Right lobe of liver (tissue), 6 donors: ENCODE measurements around the gene CLPTM1L. TPM values are rescaled to one million over a fixed set of nuclear protein-coding genes. Genes with fewer than 3 reads are reported as not detected.
A peak's percentile ranks its signal among the peaks of the same experiment; 100 is the strongest.

Experiments
- ATAC-seq, 4 donors: fragments of 200-7000 bp; cut with Tn5 transposase; one replicate each; pipeline ENCODE4 v1.9.1; 2020; ENCODE audit warnings: mild to moderate bottlenecking in 4 of 4, moderate library complexity in 4 of 4
- DNase-seq, 3 donors: peaks; one replicate each; pipeline ENCODE4 v3.0.0-alpha.2; 2020
- H3K27ac ChIP-seq, 3 donors: fragments of 200-600 bp; one replicate each; pipeline ENCODE4 v1.8.0; 2022
- H3K27me3 ChIP-seq, 2 donors: fragments of 200-600 bp; one replicate each; pipeline ENCODE4 v1.8.0; 2022
- H3K36me3 ChIP-seq, 4 donors: fragments of 200-600 bp; sonication (generic) in 1 of 4; one replicate each; pipeline versions ENCODE4 v1.5.1 to v1.8.0; 2017 to 2022; ENCODE audit warnings: control low read depth in 1 of 4
- H3K4me1 ChIP-seq, 4 donors: fragments of 200-600 bp; sonication (generic) in 1 of 4; one replicate each; pipeline versions ENCODE4 v1.5.1 to v1.8.0; 2017 to 2022; ENCODE audit warnings: control low read depth in 1 of 4
- H3K4me3 ChIP-seq, 3 donors: fragments of 200-600 bp; one replicate each; pipeline ENCODE4 v1.8.0; 2022
- H3K9me3 ChIP-seq, 4 donors: fragments of 200-600 bp; sonication (generic) in 1 of 4; one replicate each; pipeline versions ENCODE4 v1.5.1 to v1.8.0; 2017 to 2022; ENCODE audit warnings: control low read depth in 1 of 4
- CTCF ChIP-seq, 4 donors: fragments of 200-600 bp in 3 of 4; fragments of 450-650 bp in 1 of 4; IDR thresholded peaks; one replicate each; pipeline versions ENCODE4 v1.5.1 to v1.8.0; 2016 to 2022; ENCODE audit warnings: antibody characterized with exemption in 4 of 4, mild to moderate bottlenecking in 2 of 4
- POLR2A ChIP-seq: fragments of 450-650 bp; IDR thresholded peaks from one replicate; pipeline ENCODE4 v1.6.1; 2017; ENCODE audit warnings: antibody characterized with exemption, mild to moderate bottlenecking
- WGBS: methylation state at CpG from one replicate; pipeline ENCODE4 v1.1.6; 2018; ENCODE audit warnings: low coverage, low lambda C conversion rate; ENCODE audit not compliant: insufficient coverage; ENCODE audit errors: missing lambda C conversion rate; 5-methylcytosine and 5-hydroxymethylcytosine counted together
- intact Hi-C, 2 donors: fragments of 100-400 bp; cut with DNase I; formaldehyde crosslinking; loops; one replicate each; pipeline versions ENCODE4 v1.11.2 to v1.14.1; 2022
- total RNA-seq, 6 experiments: library from RNA; depleted of rRNA in 2 of 6; stranded (reverse); fragments of >200 nt in 2 of 6; fragmentation: NEBNext Ultra II Directional in 3 of 6; extraction: Animal tissue kit (Norgen Biotek cat#: 25700) in 3 of 6; gene quantifications; one replicate each; pipeline versions ENCODE4 v1.1.0 to v1.2.4, GENCODE V29; 2016 to 2023
- donor health status: DM: no; HTN: yes; CAD: no.
- donor health status: DM: no; HTN: no; CAD: no.
- donor health status: DM: no; HTN: no; CAD: no.
- donor health status: DM: no; HTN: yes; CAD: no.
- donor health status: DM: no; HTN: yes; CAD: no.

CLPTM1L gene
- total RNA-seq, 6 experiments from 2014 or later = 63.8 to 155 (median 128) TPM

GRCh38 chr5:1378866-1379659 lies 34.2 kb upstream of the CLPTM1L start:
- H3K27ac ChIP-seq = no peak overlapping the region
- intact Hi-C loops = no loop called here
- H3K27me3 ChIP-seq = no peaks in the 10 kb centered on the region
- H3K9me3 ChIP-seq = no peaks in the 10 kb centered on the region
- no peak overlapping the region for H3K4me3 ChIP-seq
- H3K36me3 ChIP-seq = no peaks in the 10 kb centered on the region
- TF ChIP-seq POLR2A = no peak
- no peak for TF ChIP-seq CTCF (IDR thresholded peaks at IDR 0.05)
- WGBS = 93% methylated on average over 9 of the region's 24 CpGs
- peaks cover 0 to 3% (median 0%) of the 10 kb centered on the region in 4 donors for H3K4me1 ChIP-seq
- ATAC-seq = no peak
- DNase-seq = peak in 1 of 3 donors; percentile 39

GRCh38 chr5:1378096-1378495 lies 33.2 kb upstream of the CLPTM1L start:
- ATAC-seq (no peak), DNase-seq (peak in 1 of 3 donors; percentile 51)
- 83% methylated on average over 13 of the region's 18 CpGs for WGBS
- Histone ChIP-seq H3K4me3 (no peak overlapping the region), H3K9me3 (no peaks in the 10 kb centered on the region), H3K36me3 (no peaks in the 10 kb centered on the region), H3K27ac (no peak overlapping the region), H3K27me3 (no peaks in the 10 kb centered on the region), H3K4me1 (peaks cover 0 to 3% (median 0%) of the 10 kb centered on the region in 4 donors)
- no peak for TF ChIP-seq POLR2A
- TF ChIP-seq CTCF (IDR thresholded peaks at IDR 0.05) = no peak
- intact Hi-C loops = no loop called here

GRCh38 chr5:1376981-1377380 lies 32.1 kb upstream of the CLPTM1L start:
- WGBS = 75% methylated on average over 3 of the region's 3 CpGs
- peaks cover 0 to 3% (median 0%) of the 10 kb centered on the region in 4 donors for H3K4me1 ChIP-seq
- ATAC-seq (no peak), DNase-seq (peak in 1 of 3 donors; percentile 32)
- TF ChIP-seq CTCF (IDR thresholded peaks at IDR 0.05) (no peak), POLR2A (no peak)
- H3K27me3 ChIP-seq = no peaks in the 10 kb centered on the region
- no peak overlapping the region for H3K4me3 ChIP-seq
- H3K27ac ChIP-seq = no peak overlapping the region
- H3K9me3 ChIP-seq = no peaks in the 10 kb centered on the region
- H3K36me3 ChIP-seq = no peaks in the 10 kb centered on the region
- intact Hi-C loops = no loop called here

- Histone ChIP-seq H3K4me3 (no peak overlapping the region), H3K27ac (no peak overlapping the region), H3K27me3 (no peaks in the 10 kb centered on the region), H3K4me1 (peaks cover 0 to 3% (median 0%) of the 10 kb centered on the region in 4 donors), H3K36me3 (no peaks in the 10 kb centered on the region), H3K9me3 (no peaks in the 10 kb centered on the region)
- DNase-seq (peak in 1 of 3 donors; percentile 35), ATAC-seq (no peak)
- WGBS = 70% methylated on average over 20 of the region's 23 CpGs
- no peak for TF ChIP-seq CTCF (IDR thresholded peaks at IDR 0.05)
- TF ChIP-seq POLR2A = no peak
- intact Hi-C loops = no loop called here
These were observed 31.2 kb upstream of the CLPTM1L start for GRCh38 chr5:1375871-1376810.
